Skin of body (tissue), 2 donors: ENCODE data around the gene CFAP61. TPM values are rescaled to one million over a fixed set of nuclear protein-coding genes. Genes with fewer than 3 reads are reported as not detected.
"Not testable (repeated sequence)": the region's sequence is repeated elsewhere in the genome, so short reads cannot be mapped to it uniquely, and the experiment has no call there.

ENCODE experiments used
- DNase-seq: peaks from one replicate; lab custom pipeline; 2025; lab: John Stamatoyannopoulos, UW
- total RNA-seq: library from RNA; depleted of rRNA; stranded (reverse); fragments of >200 nt; gene quantifications from one replicate; pipeline ENCODE4 v1.2.3, GENCODE V29; 2014

Gene CFAP61
- total RNA-seq, 1 donor from 2014 or later: 0.20 TPM

DNA sequence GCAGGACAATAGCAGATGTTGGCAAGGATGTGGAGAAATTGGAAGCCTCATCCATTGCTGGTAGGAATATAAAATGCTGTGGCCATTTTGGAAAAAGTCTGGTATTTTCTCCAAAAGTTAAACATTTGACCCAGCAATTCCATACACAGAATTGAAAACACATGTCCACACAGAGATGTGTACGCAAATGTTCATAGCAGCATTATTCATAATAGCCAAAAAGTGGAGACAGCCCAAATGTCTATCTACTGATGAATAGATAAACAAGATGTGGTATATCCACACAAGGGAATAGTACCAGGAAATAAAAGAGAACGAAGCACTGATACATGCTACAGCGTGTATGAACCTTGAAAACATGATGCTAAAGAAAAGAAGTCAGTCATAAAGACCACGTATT lies 40.5 kb downstream of the CFAP61 start:
- DNase-seq: no peak

DNA sequence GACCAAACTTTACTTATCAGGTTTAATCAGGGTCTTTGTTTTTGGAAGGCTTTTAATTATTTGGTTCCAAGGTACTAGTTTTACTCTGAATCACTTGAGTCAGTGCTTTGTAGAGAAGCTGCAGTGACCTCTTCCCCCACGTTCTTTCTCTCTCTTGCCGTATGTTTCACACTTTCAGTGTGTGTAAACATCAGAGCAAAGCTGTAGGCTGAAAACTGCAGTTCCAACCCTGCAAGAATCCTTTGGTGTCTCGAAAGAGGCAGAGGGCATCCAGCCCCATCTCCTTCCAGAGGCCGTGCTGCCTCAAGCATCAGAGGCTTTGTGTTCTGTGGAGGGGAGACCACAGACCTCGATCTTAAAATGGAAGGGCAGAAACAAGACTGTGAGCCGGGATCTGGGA lies 42.1 kb downstream of the CFAP61 start:
- DNase-seq: no peak

DNA sequence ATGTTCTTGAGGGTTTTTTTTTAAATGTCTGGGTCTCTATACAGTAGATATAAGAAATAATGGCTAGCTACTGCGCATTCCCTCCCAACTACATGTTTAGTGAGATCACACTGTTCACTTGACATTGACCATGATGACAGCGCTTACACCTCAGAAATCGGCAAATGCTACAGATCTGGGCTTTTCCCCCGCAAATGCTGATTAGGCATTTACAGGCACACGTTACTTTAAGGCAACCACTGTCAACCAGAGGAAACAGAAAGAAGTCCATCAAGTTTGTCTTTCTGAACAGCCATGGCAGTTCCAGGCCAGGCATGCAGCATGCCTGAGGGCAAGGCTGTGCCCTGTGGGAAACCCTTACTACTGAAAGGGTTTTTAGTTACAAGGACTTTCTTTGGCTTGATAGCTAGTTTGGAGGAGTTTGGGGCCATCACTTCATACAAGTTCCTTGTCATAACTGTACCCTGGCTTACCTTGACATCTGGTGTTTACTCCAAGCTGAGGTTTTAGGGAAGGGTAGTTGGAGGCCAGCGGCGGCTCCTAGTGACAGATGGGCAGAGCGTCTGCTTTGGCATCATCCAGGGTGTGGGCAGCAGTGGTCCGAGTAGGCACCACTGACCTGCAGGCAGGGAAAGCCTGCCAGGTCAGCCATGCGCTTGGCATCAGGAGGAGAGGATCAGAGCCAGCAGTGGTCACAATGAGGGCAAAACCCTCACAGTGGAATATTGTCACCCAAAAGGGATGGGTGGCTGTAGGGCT lies 43.0 kb downstream of the CFAP61 start:
- DNase-seq: no peak

DNA sequence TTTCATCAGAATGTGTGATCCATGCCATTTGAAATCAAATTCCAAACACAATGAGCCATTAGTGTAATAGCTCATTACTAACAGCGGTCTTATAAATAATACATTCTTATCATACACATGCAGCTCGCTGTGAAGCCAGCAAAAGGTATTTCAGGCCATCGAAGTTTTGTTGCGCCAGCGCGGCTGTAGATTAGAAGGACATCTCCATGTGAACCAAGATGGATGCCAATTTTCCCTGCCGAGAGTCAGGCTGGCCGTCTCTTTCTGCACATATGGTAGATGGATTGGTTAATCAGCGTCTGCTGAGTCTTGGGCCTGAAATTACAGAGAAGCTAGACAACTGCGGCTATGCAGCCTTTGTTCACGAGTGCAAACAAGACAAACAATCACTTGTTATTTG lies 44.1 kb downstream of the CFAP61 start:
- no peak for DNase-seq

DNA sequence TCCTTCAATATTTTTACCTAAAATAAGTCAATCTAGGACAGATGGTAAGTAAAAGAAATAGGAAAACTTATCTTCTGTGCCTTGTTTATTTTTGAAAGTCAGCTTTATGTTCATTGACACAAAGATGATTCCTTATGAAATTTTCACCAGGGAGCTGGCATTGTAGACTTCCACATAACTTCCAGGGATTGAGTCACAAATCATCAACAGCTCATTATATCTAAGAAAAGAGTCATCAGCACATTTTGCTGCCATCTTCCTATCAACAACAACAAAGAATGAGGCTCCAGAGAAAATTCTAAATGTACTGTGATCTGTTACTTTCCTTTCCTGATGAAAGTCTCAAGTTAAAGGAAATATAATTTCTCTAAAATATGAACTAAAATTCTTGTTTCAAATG lies 48.5 kb downstream of the CFAP61 start:
- no peak for DNase-seq

DNA sequence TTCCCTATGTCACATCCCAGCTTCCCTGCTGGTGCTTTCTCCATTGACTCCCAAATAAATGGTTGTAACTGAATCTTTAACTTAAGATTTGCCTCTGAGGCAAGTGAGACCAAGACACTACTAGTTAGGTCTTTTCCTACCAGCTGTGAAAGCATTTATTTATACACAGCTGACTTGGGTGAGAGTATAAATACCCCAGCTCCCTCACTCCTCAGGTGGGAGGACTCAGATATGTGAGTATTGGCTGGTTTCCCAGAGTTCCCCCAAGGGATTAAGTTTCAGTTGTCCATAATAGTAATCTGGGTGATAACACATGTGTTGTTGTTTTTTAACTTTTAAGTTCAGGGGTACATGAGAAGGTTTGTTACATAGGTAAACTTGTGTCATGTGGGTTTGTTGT lies 49.8 kb downstream of the CFAP61 start:
- DNase-seq: no peak

DNA sequence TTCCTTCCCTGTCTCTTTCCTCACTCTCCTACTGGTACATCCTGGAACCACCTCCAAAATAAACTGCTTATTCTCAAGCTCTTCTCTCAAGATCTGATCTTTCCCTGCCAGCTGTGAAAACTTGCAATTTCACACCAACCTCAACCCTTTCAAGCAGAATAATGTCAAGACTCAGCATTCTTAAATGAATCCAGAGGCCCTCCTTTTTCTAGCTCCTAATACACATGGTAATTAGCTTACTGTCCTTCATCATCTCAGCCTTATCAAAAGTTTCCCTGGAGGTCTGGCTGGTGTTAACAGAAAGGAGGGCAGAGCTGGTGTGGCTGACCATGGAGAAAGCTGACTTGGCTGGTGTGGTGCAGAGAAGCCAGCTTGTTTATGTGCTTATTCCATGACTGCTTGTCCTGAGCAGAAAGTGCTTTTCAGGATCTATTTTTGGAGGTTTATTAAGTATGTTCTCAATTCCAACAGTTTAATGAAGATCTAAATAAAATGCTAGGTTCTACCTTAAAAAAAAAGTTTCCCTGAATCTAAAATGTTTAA lies 50.5 kb downstream of the CFAP61 start:
- DNase-seq: no peak

DNA sequence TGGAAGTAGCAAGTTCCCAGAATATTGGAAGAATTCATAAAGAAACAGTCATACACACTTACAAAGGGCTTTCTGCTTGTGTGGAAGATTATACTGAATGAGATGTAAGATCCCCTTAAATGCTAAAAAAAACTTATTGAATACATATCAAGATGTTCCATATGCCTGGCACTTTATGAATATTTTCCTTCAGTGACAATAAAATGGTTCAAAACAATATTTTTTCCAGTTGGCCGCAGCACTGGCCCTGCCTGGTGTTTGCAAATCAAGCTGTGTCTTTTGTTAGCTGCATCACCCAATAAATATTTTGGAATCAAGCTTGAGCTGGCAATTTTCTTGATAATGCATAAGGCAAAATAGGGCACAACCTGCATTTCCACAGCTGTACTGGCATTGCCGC lies 51.2 kb downstream of the CFAP61 start:
- no peak for DNase-seq

DNA sequence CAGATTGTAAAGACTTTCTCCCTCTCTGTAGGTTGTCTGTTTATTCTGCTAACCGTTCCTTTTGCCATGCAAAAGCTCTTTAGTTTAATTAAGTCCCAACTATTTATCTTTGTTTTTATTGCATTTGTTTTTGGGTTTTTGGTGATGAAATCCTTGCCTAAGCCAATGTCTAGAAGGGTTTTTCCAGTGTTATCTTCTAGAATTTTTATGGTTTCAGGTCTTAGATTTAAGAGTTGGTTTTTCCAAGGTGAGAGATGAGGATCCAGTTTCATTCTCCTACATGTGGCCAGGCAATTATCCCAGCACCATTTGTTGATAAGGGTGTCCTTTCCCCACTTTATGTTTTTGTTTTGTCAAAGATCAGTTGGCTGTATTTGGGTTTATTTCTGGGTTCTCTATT lies 70.9 kb downstream of the CFAP61 start:
- DNase-seq: not testable (repeated sequence)

DNA sequence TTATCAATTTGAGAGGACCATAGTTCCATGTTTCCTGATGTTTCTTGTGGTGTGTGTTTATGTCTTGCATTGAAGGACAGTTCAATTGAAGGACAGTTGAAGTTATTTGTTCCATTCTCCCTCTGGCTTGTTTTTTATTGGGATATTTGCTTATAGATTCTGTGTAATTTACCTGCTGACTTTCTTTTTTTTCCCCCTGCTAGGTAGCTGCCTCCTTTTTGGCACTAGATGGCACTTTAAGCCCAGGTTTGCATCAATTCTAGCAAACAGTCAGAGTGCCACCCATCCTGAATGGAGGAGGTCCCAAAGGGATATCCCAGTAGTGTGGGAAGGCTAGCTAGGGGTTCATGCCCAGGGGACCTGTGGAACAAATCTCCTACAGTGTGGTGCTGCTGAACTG lies 78.1 kb downstream of the CFAP61 start:
- no peak for DNase-seq

DNA sequence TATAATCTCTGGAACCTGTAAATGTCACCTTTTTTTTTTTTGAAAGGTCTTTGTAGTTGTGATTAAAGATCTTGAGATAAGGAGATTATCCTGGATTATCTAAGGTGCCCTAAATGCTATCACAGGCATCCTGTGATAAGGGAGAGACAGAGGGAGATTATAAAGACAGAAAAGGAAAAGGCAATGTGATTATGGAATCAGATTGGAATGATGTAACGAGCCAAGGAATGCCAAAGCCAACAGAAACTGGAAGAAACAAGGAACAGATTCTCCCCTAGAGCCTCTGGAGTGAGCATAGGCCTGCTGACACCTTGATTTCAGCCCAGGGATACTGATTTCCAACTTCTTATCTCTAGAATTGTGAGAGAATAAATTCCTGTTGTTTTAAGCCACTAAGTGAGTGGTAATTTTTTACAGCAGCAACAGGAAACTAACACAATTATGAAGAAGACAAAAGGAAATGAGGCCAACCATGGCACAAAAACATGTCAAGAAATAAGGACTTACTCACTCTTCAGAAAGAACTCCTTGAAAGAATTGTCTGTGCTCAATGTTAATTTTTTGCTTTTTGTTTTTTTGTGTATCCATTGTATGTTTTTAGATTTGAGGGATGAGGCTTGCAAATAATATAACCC lies 82.7 kb downstream of the CFAP61 start:
- no peak for DNase-seq

DNA sequence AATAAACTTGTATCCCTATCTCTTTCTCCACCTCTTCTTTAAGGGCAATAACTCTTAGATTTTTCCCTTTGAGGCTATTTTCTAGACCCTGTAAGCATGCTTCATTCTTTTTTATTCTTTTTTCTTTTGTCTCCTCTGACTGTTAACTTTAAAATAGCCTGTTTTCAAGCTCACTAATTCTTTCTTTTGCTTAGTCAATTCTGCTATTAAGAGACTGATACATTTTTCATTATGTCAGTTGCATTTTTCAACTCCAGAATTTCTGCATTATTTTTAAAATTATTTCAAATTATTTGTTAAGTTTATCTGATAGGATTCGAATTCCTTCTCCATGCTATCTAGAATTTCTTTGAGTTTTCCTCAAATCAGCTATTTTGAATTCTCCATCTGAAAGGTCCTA lies 84.0 kb downstream of the CFAP61 start:
- DNase-seq: no peak

DNA sequence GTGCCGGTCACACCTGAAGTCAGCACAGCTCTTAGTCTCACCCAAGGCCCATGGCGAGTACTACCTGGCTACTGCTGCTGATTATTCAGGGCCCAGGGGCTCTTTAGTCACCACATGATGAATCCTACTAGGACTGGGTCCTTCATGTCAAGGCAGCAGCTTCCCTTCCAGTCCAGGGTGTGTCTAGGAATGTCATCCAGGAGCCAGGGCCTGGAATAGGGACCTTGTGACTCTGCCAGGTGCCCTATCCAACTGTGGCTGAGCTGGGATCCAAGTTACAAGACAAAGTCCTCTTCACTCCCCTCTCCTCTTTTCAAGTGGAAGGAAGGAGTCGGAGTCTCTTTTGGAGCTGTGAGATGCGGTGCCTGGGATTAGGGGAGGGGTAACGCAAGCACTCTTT lies 85.5 kb downstream of the CFAP61 start:
- DNase-seq: no peak

DNA sequence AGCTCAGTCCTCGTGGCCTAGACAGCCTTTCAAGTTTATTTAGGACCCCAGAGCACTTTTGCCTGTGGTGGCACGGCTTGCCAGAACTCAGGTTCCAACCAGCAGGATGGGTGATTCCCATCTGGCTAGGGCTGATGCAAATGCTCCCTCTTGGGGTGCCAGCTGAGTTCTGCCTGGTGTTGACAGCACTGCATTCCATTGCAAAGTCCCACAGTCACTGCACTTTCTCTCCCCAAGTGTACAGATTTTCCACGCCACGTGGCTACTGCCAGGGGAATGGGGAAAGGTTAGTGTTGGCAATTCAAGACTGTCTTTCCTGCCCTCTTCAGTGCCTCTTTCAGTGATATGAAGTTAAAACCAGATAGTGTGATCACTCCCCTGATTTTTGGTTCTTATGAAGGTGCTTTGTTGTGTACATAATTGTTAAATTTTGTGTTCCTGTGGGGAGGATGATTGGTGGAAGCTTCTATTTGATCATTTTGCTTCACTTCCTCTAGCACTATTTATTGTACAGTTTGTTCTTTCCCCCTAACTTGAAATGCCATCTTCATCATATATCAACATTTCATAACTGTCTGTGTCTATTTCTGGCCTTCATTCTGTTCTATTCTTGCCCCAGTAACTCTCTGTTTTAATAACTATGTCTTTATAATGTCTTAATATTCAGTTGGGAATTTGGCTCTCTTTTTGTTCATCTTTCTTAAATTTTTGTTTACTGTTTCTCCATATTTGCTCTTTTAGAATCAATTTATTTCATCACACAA lies 86.2 kb downstream of the CFAP61 start:
- DNase-seq: no peak

DNA sequence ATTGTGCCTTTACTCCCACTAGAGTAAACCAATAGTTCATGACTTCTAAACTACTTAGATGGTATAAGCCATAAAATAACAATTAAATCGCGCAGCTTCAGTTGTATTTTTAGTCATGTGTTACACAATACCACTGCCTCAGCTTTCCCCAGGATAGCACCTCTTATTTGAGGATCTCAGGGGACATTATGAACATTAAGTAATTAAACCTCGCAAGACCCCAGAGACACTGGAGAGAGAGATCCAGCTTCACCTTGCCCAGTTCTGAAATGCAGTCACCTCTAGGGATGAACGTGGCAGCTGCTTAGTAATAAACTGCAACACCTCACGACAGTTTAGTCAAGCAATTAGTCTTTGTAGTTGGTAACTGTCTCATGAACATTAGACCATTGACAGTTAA lies 87.1 kb downstream of the CFAP61 start:
- no peak for DNase-seq

DNA sequence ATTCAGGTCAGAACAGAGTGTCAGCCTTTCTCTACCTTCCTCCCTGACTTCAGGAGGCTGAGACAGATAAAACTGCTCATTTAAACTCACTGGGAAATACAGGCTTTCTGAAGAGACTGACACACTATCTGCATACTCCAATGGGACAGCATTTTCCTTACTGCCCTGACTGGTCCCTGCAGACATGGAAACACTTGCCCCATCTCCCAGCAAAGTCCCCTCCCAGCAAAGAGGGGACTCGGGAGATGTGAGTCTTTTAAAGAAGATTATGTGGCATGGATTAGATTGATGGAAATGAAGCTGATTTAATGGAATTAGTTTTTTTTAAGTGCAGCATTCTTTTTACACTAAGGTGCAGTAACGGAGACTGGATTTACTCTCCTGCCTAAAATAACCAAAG lies 90.8 kb downstream of the CFAP61 start:
- no peak for DNase-seq

DNA sequence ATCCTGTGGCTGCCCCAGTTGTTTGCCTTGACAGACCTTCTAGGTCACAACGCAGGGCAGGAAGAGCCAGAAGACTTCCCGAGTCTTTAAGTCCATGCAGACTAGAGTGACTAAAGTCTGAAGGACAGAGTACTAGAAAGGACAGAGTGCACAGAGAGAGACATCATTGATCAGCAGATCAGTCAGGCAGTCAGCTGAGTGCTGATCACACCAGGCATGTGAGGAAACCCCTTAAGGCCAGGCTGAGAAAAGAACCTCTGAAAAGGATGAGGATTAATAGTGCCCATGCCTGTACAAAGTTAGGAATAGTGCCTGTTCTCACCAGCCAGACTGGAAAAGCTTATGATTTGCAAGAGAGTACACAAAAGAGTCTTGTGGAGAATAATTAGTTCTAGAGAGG lies 91.3 kb downstream of the CFAP61 start:
- DNase-seq: no peak

DNA sequence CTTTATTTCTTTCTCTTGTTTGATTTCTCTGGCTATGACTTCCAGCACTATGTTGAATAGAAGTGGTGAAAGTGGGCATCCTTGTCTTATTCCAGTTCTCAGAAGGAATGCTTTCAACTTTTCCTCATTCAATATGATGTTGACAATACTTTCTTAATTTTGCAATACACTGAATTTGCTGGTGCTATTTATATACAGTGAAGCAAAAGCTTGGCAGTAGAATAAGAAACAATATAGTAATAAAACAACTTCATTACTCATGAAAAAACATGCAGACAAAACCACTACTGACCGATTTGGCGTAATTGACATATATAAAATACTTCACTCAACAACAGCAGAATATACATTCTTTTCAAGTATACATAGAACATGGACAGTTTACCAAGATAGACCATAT lies 96.4 kb downstream of the CFAP61 start:
- DNase-seq: no peak

DNA sequence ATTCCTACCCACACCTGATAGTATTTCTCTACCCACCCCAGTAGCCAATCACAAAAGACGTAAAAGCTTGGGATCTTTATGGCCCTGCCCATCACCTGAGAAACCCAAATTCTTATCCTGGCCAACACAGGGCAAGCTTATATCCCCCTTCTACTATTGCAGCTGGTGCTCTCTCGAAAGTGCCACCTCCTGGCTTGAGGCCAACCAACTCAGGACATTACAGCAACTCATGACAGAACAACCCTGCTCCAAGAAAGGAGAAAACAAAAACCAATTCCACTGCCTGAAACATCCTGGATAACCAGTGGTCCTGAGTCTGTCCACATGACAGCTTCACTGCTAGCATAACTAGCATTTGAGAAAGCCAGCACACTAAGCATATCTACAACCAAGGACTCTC lies 97.9 kb downstream of the CFAP61 start:
- DNase-seq: no peak

DNA sequence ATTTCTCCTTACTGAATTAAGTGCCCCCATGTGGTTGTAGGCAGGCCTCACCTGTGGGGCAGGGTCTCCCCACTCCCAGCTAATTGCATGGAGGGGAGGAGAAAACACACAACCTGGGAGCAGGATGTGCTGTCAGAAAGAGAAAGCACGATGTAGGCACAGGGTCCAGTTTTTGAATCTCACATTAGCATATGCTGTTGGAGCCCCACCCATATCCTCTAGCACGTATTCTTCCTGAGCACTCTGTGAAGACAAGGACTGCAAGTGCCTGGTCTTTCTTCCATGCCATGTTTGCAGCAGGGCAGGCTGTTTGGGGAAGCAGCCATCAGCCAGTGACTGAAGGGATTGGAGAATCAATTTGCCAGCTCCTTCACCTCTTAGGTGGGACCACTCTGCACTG lies 108.2 kb downstream of the CFAP61 start:
- DNase-seq: no peak

DNA sequence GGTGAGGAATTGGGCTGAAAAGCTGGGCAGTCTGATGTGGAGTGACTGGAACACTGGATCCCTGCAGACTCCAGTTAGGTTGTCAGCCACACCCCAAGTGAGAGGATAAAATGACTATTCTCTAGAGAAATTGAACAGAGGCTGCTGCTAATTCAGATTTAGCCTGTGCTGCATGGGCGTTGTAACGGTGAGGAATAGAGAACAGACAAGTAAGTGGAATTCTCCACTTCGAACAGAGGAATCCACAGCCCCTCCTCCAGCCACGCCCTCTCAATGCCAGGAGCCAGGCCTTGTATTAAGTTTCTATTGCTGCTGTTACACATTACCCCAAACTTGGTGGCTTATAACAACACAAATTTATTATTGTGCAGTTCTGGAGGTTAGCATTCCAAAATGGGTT lies 109.3 kb downstream of the CFAP61 start:
- DNase-seq: no peak

DNA sequence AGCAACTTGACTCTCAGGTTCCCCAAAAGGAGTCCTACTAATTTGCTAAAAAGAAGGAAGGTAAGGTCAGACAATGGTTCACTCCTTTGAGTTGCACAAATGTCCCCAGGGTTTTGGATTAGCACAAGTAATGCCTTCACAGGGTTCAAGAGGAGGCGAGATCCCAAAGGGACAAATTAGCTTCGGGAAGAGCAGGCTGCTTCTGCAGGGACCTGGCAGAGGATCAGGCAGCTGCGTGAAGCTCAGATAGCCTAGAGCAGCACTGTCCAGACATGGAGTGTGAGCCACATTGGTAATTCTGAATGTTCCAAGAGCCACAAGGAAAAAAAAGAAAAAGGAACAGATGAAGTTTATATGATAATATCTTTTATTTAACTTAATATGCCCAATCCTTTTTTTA lies 115.4 kb downstream of the CFAP61 start:
- no peak for DNase-seq
